ENCODE measurements around the gene TIMM8A. TPM values are rescaled to one million over a fixed set of nuclear protein-coding genes. Genes with fewer than 3 reads are reported as not detected.
A peak's percentile ranks its signal among the peaks of the same experiment; 100 is the strongest.

Gene TIMM8A
- total and polyA plus RNA-seq, 9 donors, result 3.1 to 14.0 (median 11.2) TPM

GRCh38 chrX:101386542-101386885 lies 38.0 kb upstream of the TIMM8A start:
- 58% methylated on average over 4 of the region's 6 CpGs for WGBS (ENCODE audit: insufficient coverage)
- Histone ChIP-seq H3K27ac (ENCODE audit: low read length) (no peak overlapping the region), H3K36me3 (ENCODE audit: control insufficient read depth, insufficient read depth, low read length) (no peaks in the 10 kb centered on the region), H3K4me3 (ENCODE audit: low read length) (no peak overlapping the region), H3K27me3 (ENCODE audit: control insufficient read depth, insufficient read depth, low read length) (peaks cover 29% of the 10 kb centered on the region), H3K4me1 (ENCODE audit: control insufficient read depth, insufficient read depth, low read length) (no peaks in the 10 kb centered on the region), H3K9me3 (replicated peaks; ENCODE audit: control insufficient read depth, low read depth, low read length) (no peaks in the 10 kb centered on the region)
- no peak for DNase-seq

DNA sequence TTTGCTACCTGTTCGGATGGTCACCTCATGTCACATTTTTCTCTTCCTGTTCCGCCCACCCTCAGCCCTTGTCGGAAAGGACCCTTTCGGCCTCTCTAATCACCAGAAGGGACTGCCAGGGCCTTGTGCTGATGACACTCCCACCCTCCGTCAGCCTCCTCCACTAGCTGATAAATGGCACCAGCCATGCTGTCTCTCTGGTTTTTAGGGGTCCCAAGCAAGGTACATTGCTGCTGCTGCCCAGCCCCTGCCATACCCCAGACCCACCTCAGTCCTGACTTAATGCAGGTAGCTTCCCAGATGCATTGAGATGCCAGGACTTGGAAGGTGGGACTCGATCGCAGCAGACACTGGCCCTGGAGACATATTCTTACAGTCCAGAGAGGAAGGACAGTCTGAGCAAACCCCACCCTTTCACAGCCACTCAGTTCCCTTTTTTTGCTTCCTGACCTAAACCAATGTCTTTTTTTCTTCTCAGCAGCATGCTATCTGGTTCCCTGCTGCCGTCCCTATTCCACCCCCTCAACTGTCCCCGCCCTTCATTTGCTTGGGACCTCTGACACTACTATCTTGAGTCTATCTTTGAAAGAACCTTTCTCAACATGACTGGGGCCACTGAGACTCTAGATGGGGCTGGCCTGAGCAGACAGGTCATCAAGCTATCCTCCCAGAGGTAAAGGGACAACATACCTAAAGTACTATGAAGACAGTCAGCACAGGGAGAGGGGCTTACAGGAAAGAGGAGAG lies 37.4 kb upstream of the TIMM8A start, which contains the start of gene BTK:
Gene BTK, minus strand, starts transcription at position 397 of the 747 bp plus-strand sequence. CDS start 10,907 bp downstream, outside the sequence.
- Histone ChIP-seq H3K36me3 (ENCODE audit: control insufficient read depth, insufficient read depth, low read length) (no peaks in the 10 kb centered on the region), H3K27me3 (ENCODE audit: control insufficient read depth, insufficient read depth, low read length) (peaks cover 26% of the 10 kb centered on the region), H3K4me3 (ENCODE audit: low read length) (no peak within 1 kb of the TSS), H3K27ac (ENCODE audit: low read length) (no peak within 1 kb of the TSS), H3K4me1 (ENCODE audit: control insufficient read depth, insufficient read depth, low read length) (no peaks in the 10 kb centered on the region), H3K9me3 (replicated peaks; ENCODE audit: control insufficient read depth, low read depth, low read length) (no peaks in the 10 kb centered on the region)
- WGBS (ENCODE audit: insufficient coverage), result 65% methylated on average over 9 of the region's 9 CpGs
- peak; percentile 22 for DNase-seq

- WGBS (ENCODE audit: insufficient coverage), result 67% methylated on average over 7 of the region's 7 CpGs
- H3K4me3 ChIP-seq (ENCODE audit: low read length), result no peak overlapping the region
Measured at GRCh38 chrX:101385026-101385684, 36.6 kb upstream of the TIMM8A start.

GRCh38 chrX:101383679-101384205 lies 35.2 kb upstream of the TIMM8A start:
- no peak for DNase-seq
- no peak overlapping the region for H3K4me3 ChIP-seq (ENCODE audit: low read length)
- H3K36me3 ChIP-seq (ENCODE audit: control insufficient read depth, insufficient read depth, low read length), result no peaks in the 10 kb centered on the region
- H3K9me3 ChIP-seq (replicated peaks; ENCODE audit: control insufficient read depth, low read depth, low read length), result no peaks in the 10 kb centered on the region
- peaks cover 16% of the 10 kb centered on the region for H3K27me3 ChIP-seq (ENCODE audit: control insufficient read depth, insufficient read depth, low read length)
- H3K27ac ChIP-seq (ENCODE audit: low read length), result no peak overlapping the region
- no peaks in the 10 kb centered on the region for H3K4me1 ChIP-seq (ENCODE audit: control insufficient read depth, insufficient read depth, low read length)
- WGBS (ENCODE audit: insufficient coverage), result 0% methylated on average over 1 of the region's 4 CpGs

More at GRCh38 chrX:101385026-101385684, 36.6 kb upstream of the TIMM8A start:
- DNase-seq, result no peak
- Histone ChIP-seq H3K4me1 (ENCODE audit: control insufficient read depth, insufficient read depth, low read length) (no peaks in the 10 kb centered on the region), H3K27me3 (ENCODE audit: control insufficient read depth, insufficient read depth, low read length) (peaks cover 19% of the 10 kb centered on the region), H3K9me3 (replicated peaks; ENCODE audit: control insufficient read depth, low read depth, low read length) (no peaks in the 10 kb centered on the region), H3K27ac (ENCODE audit: low read length) (no peak overlapping the region), H3K36me3 (ENCODE audit: control insufficient read depth, insufficient read depth, low read length) (no peaks in the 10 kb centered on the region)

GRCh38 chrX:101377547-101377946 lies 29.0 kb upstream of the TIMM8A start:
- no peak for DNase-seq
- H3K27ac ChIP-seq (ENCODE audit: low read length), result no peak overlapping the region
- no CpG with 5 or more reads among the region's 1 CpG for WGBS (ENCODE audit: insufficient coverage)
- H3K4me3 ChIP-seq (ENCODE audit: low read length), result no peak overlapping the region
- H3K27me3 ChIP-seq (ENCODE audit: control insufficient read depth, insufficient read depth, low read length), result peaks cover 9% of the 10 kb centered on the region
- no peaks in the 10 kb centered on the region for H3K36me3 ChIP-seq (ENCODE audit: control insufficient read depth, insufficient read depth, low read length)
- no peaks in the 10 kb centered on the region for H3K9me3 ChIP-seq (replicated peaks; ENCODE audit: control insufficient read depth, low read depth, low read length)
- no peaks in the 10 kb centered on the region for H3K4me1 ChIP-seq (ENCODE audit: control insufficient read depth, insufficient read depth, low read length)

- Histone ChIP-seq H3K4me1 (ENCODE audit: control insufficient read depth, insufficient read depth, low read length) (no peaks in the 10 kb centered on the region), H3K9me3 (replicated peaks; ENCODE audit: control insufficient read depth, low read depth, low read length) (no peaks in the 10 kb centered on the region), H3K27ac (ENCODE audit: low read length) (no peak overlapping the region), H3K27me3 (ENCODE audit: control insufficient read depth, insufficient read depth, low read length) (peaks cover 6% of the 10 kb centered on the region), H3K4me3 (ENCODE audit: low read length) (no peak overlapping the region), H3K36me3 (ENCODE audit: control insufficient read depth, insufficient read depth, low read length) (no peaks in the 10 kb centered on the region)
- peak; percentile 12 for DNase-seq
- WGBS (ENCODE audit: insufficient coverage), result 17% methylated on average over 1 of the region's 3 CpGs
Measured at GRCh38 chrX:101370888-101371504, 22.5 kb upstream of the TIMM8A start.

DNA sequence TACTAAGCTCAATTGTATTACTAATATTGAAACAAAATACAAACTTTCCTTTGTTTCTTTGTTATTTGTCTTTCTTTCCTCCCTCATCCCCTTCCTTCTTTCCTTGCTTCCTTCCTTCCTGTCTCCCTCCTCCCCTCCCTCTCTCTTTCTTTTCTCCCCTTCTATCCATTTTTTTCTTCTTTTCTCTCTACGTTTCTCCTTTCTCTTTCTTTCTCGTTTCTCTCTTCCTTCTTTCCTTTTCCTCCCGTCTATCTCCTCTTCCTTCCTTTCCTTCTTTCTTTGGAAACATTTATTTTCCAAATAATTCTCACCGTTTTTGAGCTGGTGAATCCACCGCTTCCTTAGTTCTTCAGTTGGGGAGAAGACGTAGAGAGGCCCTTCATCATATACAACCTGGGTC lies 21.1 kb upstream of the TIMM8A start:
- Histone ChIP-seq H3K36me3 (ENCODE audit: control insufficient read depth, insufficient read depth, low read length) (no peaks in the 10 kb centered on the region), H3K9me3 (replicated peaks; ENCODE audit: control insufficient read depth, low read depth, low read length) (no peaks in the 10 kb centered on the region), H3K27ac (ENCODE audit: low read length) (no peak overlapping the region), H3K27me3 (ENCODE audit: control insufficient read depth, insufficient read depth, low read length) (peaks cover 7% of the 10 kb centered on the region), H3K4me3 (ENCODE audit: low read length) (no peak overlapping the region), H3K4me1 (ENCODE audit: control insufficient read depth, insufficient read depth, low read length) (no peaks in the 10 kb centered on the region)
- WGBS (ENCODE audit: insufficient coverage), result 65% methylated on average over 2 of the region's 6 CpGs
- no peak for DNase-seq

DNA sequence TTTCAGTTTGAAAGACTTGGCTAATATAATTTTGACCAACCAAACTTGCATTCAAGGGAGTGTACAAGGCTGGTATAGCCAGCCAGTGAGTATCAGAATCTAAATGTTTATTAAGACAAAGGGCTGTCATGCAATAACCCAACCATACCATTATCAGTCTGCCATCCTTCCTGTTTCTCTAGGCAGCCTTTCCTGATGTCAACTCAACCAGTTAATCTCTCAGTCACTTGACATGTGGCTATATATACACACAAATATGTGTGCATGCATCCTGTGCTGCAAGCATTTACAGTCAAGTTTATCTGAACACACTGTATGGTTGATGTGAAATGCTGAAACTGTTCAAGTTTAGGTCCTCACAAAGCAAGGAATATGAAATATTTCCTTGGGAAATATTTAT lies 20.3 kb upstream of the TIMM8A start:
- H3K36me3 ChIP-seq (ENCODE audit: control insufficient read depth, insufficient read depth, low read length), result no peaks in the 10 kb centered on the region
- H3K9me3 ChIP-seq (replicated peaks; ENCODE audit: control insufficient read depth, low read depth, low read length), result no peaks in the 10 kb centered on the region
- no peak for DNase-seq
- H3K4me3 ChIP-seq (ENCODE audit: low read length), result no peak overlapping the region
- no peak overlapping the region for H3K27ac ChIP-seq (ENCODE audit: low read length)
- peaks cover 9% of the 10 kb centered on the region for H3K27me3 ChIP-seq (ENCODE audit: control insufficient read depth, insufficient read depth, low read length)
- H3K4me1 ChIP-seq (ENCODE audit: control insufficient read depth, insufficient read depth, low read length), result no peaks in the 10 kb centered on the region

DNA sequence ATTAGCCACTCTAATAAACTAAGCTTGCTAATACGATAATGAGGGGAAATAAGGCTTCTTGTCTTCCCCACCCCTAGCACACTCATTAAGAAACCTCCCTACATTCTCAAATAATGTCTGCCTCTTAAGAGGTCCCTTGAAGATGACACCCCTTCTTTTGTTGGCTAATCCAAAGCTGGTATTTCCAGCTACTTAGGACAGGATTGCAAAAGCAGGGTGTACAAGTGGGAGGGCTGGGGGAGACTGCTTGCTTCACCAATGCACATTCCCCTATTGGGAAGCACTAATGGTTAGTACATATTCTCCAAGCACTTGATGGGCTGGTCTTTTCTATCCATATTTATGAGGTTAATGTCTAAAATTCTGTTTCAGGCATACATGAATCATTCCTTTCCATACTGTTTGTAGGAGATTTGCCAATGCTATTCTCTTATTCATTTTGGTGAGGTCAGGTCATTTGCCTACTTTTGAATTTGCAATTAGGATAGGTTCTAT lies 16.8 kb upstream of the TIMM8A start:
- H3K27ac ChIP-seq (ENCODE audit: low read length), result no peak overlapping the region
- H3K27me3 ChIP-seq (ENCODE audit: control insufficient read depth, insufficient read depth, low read length), result peaks cover 22% of the 10 kb centered on the region
- H3K9me3 ChIP-seq (replicated peaks; ENCODE audit: control insufficient read depth, low read depth, low read length), result no peaks in the 10 kb centered on the region
- no peak overlapping the region for H3K4me3 ChIP-seq (ENCODE audit: low read length)
- WGBS (ENCODE audit: insufficient coverage), result 71% methylated on average over 1 of the region's 1 CpG
- no peak for DNase-seq
- no peaks in the 10 kb centered on the region for H3K36me3 ChIP-seq (ENCODE audit: control insufficient read depth, insufficient read depth, low read length)
- H3K4me1 ChIP-seq (ENCODE audit: control insufficient read depth, insufficient read depth, low read length), result no peaks in the 10 kb centered on the region

- H3K4me3 ChIP-seq (ENCODE audit: low read length), result no peak overlapping the region
- no peaks in the 10 kb centered on the region for H3K9me3 ChIP-seq (replicated peaks; ENCODE audit: control insufficient read depth, low read depth, low read length)
- H3K27ac ChIP-seq (ENCODE audit: low read length), result no peak overlapping the region
- H3K36me3 ChIP-seq (ENCODE audit: control insufficient read depth, insufficient read depth, low read length), result no peaks in the 10 kb centered on the region
- peaks cover 23% of the 10 kb centered on the region for H3K27me3 ChIP-seq (ENCODE audit: control insufficient read depth, insufficient read depth, low read length)
- no peak for DNase-seq
- H3K4me1 ChIP-seq (ENCODE audit: control insufficient read depth, insufficient read depth, low read length), result no peaks in the 10 kb centered on the region
Measured at GRCh38 chrX:101362757-101363156, 14.2 kb upstream of the TIMM8A start.

All from muscle of leg (tissue), 11 donors.